Pons (tissue), 1 donor: ENCODE data around the gene ST6GALNAC1.

ENCODE experiments used
- DNase-seq: peaks from one replicate; pipeline ENCODE4 v3.0.0-alpha.2; 2016; ENCODE audit warnings: low spot score

ST6GALNAC1 gene, protein sequence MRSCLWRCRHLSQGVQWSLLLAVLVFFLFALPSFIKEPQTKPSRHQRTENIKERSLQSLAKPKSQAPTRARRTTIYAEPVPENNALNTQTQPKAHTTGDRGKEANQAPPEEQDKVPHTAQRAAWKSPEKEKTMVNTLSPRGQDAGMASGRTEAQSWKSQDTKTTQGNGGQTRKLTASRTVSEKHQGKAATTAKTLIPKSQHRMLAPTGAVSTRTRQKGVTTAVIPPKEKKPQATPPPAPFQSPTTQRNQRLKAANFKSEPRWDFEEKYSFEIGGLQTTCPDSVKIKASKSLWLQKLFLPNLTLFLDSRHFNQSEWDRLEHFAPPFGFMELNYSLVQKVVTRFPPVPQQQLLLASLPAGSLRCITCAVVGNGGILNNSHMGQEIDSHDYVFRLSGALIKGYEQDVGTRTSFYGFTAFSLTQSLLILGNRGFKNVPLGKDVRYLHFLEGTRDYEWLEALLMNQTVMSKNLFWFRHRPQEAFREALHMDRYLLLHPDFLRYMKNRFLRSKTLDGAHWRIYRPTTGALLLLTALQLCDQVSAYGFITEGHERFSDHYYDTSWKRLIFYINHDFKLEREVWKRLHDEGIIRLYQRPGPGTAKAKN

DNA sequence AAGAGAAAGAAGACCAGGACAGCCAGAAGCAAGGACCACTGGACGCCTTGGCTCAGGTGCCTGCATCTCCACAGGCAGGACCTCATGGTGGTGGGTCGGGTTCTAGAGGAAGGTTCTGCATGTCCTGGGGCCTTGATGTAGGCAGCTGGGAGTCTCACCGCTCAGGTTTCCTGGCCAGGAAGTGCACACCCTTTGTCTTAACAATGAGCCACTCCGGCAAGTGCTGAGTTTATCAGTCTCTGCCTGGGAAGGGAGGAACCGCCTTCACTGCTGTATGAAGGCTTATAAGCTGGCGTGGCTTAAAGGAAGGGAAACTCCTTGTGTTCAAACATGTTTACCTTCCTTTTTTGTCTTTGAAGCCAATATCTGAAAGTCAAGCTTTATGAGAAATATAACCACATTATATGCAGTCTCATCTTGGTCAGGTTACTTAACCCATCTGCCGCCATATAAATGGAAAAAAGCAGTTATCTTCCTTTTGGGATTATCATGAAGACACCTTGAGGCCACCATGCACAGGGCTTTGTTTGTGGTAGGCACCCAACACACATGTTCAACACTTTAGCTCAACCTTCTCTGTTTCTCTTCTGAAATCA, at the start of gene ST6GALNAC1:
Gene ST6GALNAC1, minus strand, starts transcription at position 205 of the 596 bp plus-strand sequence. Its CDS starts 119 bp downstream, at position 86.
- no peak for DNase-seq

DNA sequence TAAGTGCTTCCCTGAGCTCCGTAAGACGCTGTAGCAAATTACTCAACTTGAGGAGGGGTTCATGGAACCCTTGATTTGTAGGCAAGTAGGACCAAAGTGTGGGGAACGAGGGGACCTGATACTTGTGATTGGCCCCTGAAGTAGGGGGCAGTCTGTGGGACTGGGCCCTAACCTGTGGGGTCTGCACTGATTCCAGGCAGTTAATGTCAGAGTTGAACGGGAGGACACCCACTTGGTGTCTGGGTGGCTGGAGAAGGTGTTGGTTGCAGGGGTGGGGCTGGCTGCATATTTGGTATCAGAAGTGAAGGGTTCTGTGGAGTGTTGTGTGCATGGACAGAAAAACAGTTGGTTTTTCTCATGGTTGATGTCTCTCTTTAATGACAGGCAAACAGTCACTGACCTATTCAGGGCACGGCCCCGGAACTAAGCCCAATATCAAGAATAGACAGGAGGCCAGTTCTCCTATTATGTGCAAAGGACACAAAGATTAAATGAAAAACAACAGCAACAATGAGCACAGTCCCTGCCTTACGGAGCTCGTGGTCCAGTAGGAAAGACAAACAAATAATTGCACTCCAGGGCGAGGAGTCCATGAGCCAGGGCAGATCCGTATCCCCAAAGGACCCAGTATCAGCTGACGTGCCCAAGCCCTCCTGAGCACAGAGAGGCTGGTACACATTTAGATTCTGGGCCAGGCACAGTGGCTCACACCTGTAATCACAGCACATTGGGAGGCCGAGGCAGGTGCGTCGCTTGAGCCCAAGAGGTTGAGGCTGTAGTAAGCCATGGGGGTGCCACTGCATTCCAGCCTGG, 48.0 kb upstream of the ST6GALNAC1 start:
- DNase-seq, result no peak

DNA sequence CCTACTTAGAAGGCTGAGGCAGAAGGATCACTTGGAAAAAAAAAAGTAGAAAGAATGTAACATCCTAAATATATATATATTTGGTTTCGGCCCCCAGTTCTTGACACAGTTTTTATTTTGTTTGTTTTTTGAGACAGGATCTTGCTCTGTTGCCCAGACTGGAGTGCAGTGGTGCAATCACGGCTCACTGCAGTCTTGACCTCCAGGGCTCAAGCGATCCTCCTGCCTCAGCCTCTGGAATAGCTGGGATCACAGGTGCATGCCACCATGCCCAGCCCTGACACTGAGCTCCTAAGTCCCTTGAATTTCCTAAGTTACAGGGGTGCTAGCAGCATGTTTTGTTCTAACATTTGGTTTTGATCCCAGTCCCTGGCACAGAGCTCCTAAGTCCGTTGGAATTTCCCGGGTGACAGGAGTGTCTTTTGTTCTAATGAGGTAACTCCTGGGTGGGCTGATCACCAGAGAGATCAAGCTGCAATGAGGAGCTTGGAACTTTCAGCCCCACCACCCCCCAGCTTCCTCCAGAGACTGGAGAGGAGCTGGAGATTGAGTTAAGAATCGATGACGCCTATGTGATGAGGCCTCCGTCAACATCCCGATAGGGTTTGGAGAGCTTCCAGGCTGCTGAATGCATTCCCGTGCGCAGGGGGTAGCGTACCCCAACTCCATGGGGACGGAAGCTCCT, 47.2 kb upstream of the ST6GALNAC1 start:
- no peak for DNase-seq

DNA sequence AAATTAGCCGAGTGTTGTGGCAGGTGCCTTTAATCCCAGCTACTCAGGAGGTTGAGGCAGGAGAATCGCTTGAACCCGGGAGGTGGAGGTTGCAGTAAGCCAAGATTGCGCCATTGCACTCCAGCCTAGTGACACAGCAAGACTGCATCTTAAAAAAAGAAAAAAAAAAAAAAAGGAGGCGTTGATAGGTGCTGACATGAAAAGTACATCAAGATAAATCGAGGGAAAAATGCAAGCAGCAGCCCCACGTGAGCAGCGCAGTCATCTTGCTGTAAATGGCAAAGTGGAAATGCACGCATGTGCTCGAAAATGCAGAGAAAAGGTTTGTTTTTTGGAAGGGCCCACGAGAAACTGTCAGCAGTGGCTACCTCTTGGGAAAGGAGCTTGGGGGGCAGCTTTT, 46.3 kb upstream of the ST6GALNAC1 start:
- no peak for DNase-seq

DNA sequence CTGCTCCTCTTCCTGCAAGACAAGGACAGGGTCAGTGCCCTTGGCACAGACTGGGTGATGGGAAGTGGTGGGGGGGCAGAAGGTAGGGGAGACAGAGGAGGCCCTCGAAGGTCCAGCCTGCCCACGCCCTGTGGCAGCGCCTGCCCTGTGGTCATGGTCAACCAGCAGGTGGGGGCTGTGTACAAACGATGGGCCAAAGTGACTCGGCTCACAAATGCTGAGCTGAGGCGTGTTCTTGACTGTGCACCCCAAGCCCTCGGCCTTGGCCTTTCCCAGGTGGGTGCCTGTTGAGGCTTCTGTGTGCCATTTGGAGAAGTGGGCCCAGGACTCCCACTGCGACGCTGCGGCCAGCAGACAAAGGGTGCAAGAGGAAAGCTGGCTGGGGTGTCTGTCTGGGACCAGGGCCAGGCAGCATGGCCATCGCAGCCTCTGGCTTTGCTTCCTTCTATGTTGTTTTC, 44.6 kb upstream of the ST6GALNAC1 start:
- no peak for DNase-seq

DNA sequence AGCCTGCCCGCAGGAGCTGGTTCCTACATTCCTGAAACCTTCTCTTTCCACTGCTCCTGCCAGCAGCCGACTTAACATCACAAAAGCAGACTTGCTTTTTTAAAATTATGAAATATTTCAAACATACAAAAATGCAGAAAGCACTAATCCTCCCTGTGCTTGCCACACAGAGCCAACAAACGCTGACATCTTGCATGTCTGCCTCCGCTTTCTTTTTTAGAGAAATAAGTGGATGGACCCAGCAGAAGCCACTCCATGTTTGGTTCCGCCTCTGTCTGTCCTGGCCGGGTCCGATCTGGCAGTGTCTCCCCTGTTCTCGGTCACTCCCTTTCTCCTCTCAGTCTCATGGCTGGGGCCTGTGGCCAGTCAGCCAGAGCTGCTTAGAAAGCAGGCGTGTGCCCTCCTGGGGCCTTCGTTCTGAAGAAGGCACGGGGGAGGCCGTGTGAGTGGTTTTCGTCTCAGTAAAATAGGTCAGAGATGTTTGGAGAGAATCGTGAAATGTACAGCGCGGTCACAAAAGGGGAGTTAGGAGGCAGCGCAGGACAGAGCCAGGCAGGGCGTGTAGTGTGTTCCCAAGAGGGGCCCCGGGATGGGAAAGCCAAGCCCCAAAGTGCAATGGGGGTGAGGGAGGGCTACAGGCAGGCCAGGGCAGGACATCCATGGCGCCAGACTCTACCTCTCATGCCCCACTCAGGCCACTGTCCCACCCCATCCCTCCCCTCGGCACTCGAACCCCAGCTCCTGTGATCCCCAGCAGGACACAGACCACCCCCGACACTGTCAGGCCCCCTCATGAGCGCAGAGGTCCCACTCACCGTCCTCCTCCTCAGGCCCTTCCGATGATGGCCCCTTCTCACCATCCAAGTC, 44.0 kb upstream of the ST6GALNAC1 start:
- DNase-seq, result no peak

DNA sequence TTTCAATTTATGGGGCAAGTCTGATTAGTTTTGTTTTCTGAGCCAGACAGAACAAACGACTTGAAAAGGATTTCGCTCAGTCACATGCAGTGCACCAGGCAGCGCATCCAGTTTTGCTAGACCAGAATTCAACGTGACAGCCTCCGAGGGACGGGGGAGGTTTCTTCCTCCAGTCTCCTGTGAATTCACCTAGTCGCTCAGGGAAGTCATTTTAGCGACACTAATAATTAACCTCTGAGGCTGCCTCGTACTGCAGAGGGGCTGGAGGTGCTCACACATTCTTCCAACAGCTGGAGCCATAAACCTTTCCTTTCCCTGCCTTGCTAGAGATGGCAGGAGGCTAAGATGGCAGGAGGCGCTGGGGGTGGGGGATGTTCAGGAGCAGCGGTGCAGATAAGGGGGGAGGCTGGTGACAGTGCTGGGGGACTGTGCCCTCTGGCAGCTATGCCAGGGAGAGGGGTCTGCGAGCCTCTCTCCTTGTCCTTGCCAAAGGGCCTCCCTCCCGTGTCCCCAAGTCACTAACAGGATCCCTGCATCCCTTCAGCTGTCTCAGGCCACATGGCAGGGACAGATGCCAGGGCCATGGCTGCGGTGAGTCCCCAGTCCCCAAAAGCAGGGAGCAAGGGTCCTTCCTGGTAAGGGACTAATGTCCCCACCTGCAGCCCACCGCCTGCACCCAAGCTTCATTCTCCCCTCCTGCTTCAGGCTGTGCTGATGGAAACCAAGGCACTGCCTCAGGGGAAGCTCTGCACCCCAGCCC, 43.2 kb upstream of the ST6GALNAC1 start:
- DNase-seq, result no peak

DNA sequence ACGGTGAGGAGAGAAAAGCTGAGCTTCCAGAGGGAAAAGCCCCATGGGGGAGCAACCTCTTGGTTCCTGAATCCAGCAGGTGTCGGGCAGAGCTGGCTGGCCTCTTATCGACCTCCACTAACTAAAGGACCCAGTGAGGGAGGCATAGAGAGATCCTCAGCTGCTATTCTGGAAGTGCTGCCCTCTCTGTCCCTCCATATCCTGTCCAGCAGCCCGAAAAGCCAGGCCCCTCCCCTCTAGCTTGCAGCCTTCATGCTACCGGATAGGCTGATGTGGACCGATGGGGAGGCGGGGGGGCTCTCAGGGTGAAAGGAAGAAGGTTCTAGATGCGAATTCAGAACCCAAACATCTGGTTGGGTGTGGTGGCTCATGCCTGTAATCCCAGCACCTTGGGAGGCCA, 42.3 kb upstream of the ST6GALNAC1 start:
- DNase-seq, result no peak

DNA sequence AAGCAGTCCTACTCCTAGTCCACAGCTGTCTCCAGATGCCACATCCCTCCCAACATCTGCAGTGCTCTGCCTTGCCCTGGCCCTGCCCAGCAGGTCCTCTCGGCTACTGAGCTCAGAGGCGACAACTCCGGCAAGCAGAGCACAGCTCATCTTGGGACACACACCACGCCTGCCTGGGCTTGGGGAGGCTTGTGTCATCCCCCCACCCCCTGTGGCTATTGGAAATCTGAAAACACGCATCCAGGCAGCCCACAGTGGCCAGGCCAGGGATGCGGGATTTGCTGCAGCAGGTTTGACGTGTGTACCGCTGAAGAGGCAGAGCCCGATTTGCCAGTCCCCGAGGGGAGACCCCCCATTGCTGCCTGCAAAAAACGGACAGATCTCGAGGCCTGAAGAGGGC, 41.8 kb upstream of the ST6GALNAC1 start:
- DNase-seq, result no peak

DNA sequence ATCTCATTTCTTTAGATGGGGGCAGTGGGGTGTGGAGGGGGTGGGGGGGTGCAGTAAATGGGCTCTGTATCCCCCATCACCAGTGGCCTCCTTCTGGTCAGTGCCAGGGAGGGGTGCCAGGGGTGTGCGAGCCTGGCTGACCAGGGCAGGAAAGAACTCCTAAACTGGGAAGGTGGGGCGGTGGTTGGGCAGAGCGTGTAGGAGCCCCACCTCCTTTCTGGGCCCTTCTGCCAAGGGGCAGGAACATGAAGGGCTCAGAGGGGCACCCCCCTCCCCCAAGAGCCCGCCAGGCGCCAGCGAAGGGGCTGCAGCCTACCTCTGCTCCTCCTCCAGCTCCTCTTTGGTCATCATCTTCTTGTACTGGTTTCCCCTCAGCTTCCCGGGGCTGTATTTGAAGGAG, 41.2 kb upstream of the ST6GALNAC1 start:
- DNase-seq, result no peak

DNA sequence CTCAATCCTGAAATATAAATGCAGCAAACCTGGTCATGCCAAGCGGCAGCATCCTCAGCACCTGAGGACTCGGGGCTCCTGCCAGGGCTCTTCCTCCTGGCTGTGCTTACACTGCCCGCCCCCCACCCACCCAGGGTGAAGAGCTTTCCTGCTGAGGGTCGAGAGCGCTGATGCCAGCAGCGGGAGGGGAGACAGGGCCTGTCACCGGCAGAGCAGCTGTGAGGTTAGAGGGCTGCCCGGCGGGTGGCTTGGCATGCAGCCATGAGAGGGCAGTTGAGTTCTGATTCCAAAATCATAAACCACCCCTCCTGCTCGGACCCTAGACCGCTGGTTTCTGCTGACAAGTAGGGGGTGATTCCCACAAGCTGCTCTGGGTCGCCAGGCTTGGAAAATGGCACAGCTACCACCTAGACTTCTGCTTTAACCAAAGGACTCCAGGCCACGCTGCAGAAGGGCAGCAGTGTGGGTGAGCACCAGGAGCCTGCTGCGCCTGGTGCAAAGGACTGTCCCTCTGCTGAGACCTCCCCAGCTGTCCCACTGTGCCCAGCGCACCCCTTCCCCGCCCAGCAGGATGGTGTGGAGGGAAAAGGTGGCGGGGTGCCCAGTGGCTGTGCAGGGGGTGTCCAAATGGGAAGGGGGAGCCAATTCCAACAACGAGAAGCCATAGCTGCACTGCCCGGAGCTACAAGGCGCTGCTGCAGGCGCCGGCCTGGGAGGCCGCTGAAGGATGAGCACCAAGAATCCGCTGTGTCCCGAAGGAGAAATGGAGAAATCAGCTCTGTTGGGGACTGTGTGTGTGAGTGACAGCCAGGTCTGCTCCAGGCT, 40.6 kb upstream of the ST6GALNAC1 start:
- DNase-seq, result no peak

DNA sequence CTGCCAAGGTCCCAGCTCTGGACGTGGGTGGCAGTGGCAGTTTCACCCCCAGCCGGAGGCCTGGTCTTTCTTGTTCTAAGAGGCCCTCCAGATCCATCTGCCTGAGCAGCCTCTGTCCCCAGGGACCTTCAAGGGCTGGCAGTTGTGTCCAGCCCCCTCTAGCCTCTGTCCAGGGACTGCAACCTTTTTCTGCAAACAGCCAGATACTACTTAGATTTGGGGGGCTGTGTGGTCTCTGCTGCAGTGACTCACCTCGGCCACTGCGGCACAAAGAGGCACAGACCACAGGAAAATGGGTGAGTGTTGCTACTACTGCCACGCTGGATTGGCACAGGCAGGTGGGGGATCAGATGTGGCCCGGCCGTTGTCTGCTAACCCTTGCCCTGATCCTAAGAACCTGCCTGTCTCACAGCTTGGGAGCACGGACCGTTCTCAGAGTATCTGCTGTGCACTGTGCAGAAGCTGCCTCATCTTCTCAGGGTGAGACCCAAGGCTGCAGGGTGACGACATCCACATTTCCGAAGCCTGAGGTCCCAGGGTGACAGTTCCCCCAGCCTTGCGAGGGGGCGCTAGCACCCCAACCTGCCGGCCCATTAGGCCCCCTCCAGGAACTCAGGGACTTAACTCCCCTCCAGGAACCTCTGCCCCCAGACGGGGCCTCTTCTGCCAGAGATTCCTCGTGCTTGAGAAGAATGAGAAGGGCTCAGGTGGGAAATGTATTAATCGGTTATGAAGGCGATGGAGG, 39.6 kb upstream of the ST6GALNAC1 start:
- DNase-seq, result no peak

DNA sequence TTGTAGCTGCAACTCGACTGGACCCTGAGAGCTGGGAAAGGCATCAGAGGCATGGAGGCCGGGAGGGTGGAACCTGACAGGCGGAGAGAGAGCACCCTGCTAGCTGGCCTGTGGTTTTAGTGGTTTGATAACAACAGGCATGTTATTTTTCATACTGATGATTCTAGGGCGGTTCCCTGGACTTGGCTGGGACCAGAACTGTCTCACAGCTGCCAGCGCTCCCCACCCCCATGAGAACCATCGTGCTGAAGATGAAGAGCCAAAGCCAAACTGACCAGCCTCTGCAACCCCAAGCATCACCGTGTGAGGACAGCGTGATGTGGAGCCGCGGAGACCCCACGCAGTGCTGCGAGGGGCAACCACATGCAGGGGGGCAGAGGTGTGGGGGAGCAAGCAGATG, 38.7 kb upstream of the ST6GALNAC1 start:
- DNase-seq, result no peak

DNA sequence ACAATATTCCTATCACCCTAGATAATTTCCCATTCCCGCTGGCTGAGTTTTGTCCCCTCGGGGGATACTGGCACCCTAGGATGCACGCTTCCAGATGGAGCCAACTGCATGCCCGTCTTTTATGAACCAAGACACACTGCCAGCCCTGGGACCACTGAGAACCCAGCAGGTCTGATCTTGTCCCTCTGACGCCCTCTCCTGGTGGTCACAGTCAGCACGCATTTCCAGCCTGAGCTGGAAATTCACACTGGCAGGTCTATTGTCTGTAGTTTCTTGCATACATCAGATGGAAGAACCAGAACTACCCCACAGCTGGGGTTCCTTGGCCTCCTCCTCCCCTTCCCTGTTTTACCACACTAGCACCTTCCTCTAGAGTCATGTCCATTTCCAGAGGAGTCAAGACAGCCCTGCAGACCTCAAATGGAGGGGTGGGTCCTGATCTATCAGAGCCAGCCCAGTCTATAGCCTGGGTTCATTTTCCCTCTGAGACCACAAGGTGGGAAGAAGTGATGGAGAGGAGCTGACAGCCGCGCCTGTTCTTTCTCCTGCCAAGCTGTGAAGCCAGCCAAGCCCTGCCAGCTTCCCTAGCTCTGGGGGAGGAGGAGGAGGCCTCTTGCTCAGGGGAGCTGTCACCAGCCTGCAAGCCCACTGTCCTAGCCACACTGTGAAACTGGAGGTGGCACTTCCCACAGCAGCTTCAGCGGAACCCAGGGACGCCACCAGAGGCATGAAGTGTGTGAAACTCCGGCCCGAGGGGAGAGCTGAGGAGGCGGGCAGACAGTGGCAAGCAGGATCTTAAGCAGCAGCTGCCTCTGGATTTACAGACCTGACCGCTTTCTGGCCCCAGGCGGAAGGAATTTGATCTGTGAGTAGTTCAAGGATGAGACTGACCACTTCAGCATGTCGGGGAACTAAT, 37.9 kb upstream of the ST6GALNAC1 start:
- peak; percentile 74 for DNase-seq

DNA sequence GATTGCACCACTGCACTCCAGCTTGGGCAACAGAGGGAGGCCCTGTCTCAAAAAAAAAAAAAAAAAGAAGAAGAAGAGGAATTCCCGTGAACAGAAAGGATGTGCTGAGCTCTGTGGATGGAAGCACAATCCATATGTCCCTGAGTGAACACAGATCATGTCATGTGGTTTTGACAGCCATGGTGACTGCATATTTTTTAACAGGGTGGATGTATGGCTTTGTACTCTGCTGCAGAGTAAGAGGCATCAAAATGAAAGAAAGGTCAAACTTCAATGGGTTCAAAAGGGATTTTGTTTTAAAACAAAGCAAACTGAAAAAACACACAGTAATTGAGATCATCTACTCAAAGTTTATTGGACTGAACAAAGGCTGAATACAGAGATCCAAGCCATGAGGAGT, 35.7 kb upstream of the ST6GALNAC1 start:
- no peak for DNase-seq

DNA sequence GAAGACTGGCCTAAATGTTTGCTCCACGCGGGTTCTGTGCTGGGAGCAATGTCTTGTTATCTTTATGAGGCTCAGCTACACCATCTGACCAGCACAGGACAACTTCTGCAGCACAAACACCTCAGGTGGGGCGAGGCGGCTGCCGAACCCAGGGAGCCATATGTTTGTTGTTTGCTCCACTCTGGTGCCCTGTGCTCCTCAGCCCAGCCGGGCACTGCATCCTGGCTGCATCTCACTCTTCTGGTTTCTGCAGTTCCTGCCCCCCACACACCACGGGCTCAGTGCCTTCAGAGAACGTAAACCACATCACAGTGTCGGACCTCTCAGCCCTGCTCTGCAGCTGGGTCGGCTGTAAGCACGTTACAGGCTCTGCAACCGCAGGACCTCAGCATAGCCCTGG, 34.8 kb upstream of the ST6GALNAC1 start:
- DNase-seq, result no peak

DNA sequence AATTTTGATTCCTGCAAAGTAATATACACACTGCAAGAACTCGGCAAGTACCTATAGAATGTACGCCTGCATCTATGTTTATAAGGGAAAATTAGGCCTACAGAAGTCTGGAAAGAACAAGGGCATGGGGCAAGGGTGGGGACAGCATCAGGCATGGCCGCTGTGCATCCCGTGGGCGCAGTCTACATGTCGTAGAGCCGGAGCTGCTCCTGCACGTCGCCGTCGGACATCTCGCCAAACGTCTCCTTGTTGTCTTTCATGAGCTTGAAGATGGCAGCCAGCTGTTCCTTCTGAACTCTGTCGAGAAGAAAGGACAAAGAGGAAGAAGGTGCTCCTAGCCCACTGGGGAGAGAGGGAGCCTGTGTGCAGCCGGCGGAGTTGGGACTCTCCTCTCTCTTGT, 33.8 kb upstream of the ST6GALNAC1 start:
- DNase-seq, result no peak
